Measurements from ENCODE around the gene TFAP2C.

TFAP2C gene

GRCh38 chr20:56683077-56683865, 54.2 kb downstream of the TFAP2C start:
- no peaks in the 10 kb centered on the region for H3K36me3 ChIP-seq (replicated peaks)
- H3K27ac ChIP-seq = no peak overlapping the region
- H3K27me3 ChIP-seq (replicated peaks) = no peaks in the 10 kb centered on the region
- no peak for TF ChIP-seq CTCF (IDR thresholded peaks at IDR 0.05; ENCODE audit: low read depth, low read length, missing control alignments)
- H3K4me3 ChIP-seq (ENCODE audit: low read depth, low read length) = no peak overlapping the region
- no peak for DNase-seq
- in situ Hi-C loops (cut with HindIII; ENCODE audit: low pct_ligation_motif_present, low sequenced_read_pairs) = no loop called here

GRCh38 chr20:56685879-56686278, 56.8 kb downstream of the TFAP2C start:
- H3K4me3 ChIP-seq (ENCODE audit: low read depth, low read length) = no peak overlapping the region
- no peak for DNase-seq
- TF ChIP-seq CTCF (IDR thresholded peaks at IDR 0.05; ENCODE audit: low read depth, low read length, missing control alignments) = no peak
- H3K36me3 ChIP-seq (replicated peaks) = no peaks in the 10 kb centered on the region
- in situ Hi-C loops (cut with HindIII; ENCODE audit: low pct_ligation_motif_present, low sequenced_read_pairs) = no loop called here
- no peak overlapping the region for H3K27ac ChIP-seq
- H3K27me3 ChIP-seq (replicated peaks) = no peaks in the 10 kb centered on the region

GRCh38 chr20:56687061-56687460, 58.0 kb downstream of the TFAP2C start:
- no peak for DNase-seq
- no peak overlapping the region for H3K4me3 ChIP-seq (ENCODE audit: low read depth, low read length)
- in situ Hi-C loops (cut with HindIII; ENCODE audit: low pct_ligation_motif_present, low sequenced_read_pairs) = no loop called here
- H3K36me3 ChIP-seq (replicated peaks) = no peaks in the 10 kb centered on the region
- H3K27me3 ChIP-seq (replicated peaks) = no peaks in the 10 kb centered on the region
- TF ChIP-seq CTCF (IDR thresholded peaks at IDR 0.05; ENCODE audit: low read depth, low read length, missing control alignments) = no peak
- no peak overlapping the region for H3K27ac ChIP-seq

- DNase-seq = no peak
- in situ Hi-C loops (cut with HindIII; ENCODE audit: low pct_ligation_motif_present, low sequenced_read_pairs) = no loop called here
- Histone ChIP-seq H3K36me3 (replicated peaks) (no peaks in the 10 kb centered on the region), H3K27ac (no peak overlapping the region), H3K4me3 (ENCODE audit: low read depth, low read length) (no peak overlapping the region), H3K27me3 (replicated peaks) (no peaks in the 10 kb centered on the region)
- no peak for TF ChIP-seq CTCF (IDR thresholded peaks at IDR 0.05; ENCODE audit: low read depth, low read length, missing control alignments)
Observed at GRCh38 chr20:56688106-56688505, 59.0 kb downstream of the TFAP2C start.
